ENCODE results near the gene PGC.

- TF ChIP-seq RBBP5 (IDR thresholded peaks at IDR 0.05; ENCODE audit: borderline replicate concordance, low read depth, low read length) (no peak), CTCF (IDR thresholded peaks at IDR 0.05; ENCODE audit: control extremely low read depth in 1 of 3, insufficient read depth in 1 of 3, low read depth in 1 of 3, low read length in 3 of 3) (no peak), ZNF274 (IDR thresholded peaks at IDR 0.05; ENCODE audit: borderline replicate concordance, extremely low read depth, low read length) (no peak), TAF1 (IDR thresholded peaks at IDR 0.05; ENCODE audit: low read depth, low read length) (no peak), PHF8 (conservative IDR thresholded peaks at IDR 0.05; ENCODE audit: low read depth, low read length) (no peak), JUND (IDR thresholded peaks at IDR 0.05; ENCODE audit: low read length) (no peak), GTF2F1 (IDR thresholded peaks at IDR 0.05; ENCODE audit: borderline replicate concordance, low read depth, low read length) (no peak)
Observed at GRCh38 chr6:41729624-41730023, 17.6 kb downstream of the PGC start.

Measured in H1 (cell line).